ENCODE measurements around the gene ACTMAP. TPM values are rescaled to one million over a fixed set of nuclear protein-coding genes. Genes with fewer than 3 reads are reported as not detected.

Gene ACTMAP
- total RNA-seq, 1 donor from 2014 or later, result 1.9 TPM

- H3F3A ChIP-seq (ENCODE audit: low read depth), result no peaks in the 10 kb centered on the region
- H3K9ac ChIP-seq, result no peak overlapping the region
- no peaks in the 10 kb centered on the region for H3K4me1 ChIP-seq
- no peak overlapping the region for H3K27ac ChIP-seq
- Mint-ChIP-seq H3K27ac (no peak overlapping the region), H3K9me3 (no peaks in the 10 kb centered on the region), H3K4me3 (no peak overlapping the region), H3K36me3 (peaks cover 33% of the 10 kb centered on the region), H3K27me3 (ENCODE audit: insufficient read depth, low read depth) (peaks cover 4% of the 10 kb centered on the region), H3K4me1 (no peaks in the 10 kb centered on the region)
- H3K4me2 ChIP-seq, result no peak overlapping the region
- no peak overlapping the region for H2AFZ ChIP-seq (replicated peaks)
- H3K9me3 ChIP-seq (ENCODE audit: low read depth), result no peaks in the 10 kb centered on the region
- H3K36me3 ChIP-seq, result no peaks in the 10 kb centered on the region
- no peak for TF ChIP-seq EZH2phosphoT487 (IDR thresholded peaks at IDR 0.05)
- TF ChIP-seq CTCF (IDR thresholded peaks at IDR 0.05), result no peak
- no peak for TF ChIP-seq EZH2 (IDR thresholded peaks at IDR 0.05)
- H4K20me1 ChIP-seq (ENCODE audit: low read depth), result no peaks in the 10 kb centered on the region
- no peaks in the 10 kb centered on the region for H3K79me2 ChIP-seq (ENCODE audit: low read depth)
- H3K27me3 ChIP-seq, result no peaks in the 10 kb centered on the region
- no peak for DNase-seq (ENCODE audit: low spot score)
- no peak overlapping the region for H3K4me3 ChIP-seq
Observed at GRCh38 chr19:40726279-40726678, 24.0 kb downstream of the ACTMAP start.

GRCh38 chr19:40724855-40725254, 25.4 kb downstream of the ACTMAP start:
- DNase-seq (ENCODE audit: low spot score), result no peak
- peaks cover 28% of the 10 kb centered on the region for H3K36me3 Mint-ChIP-seq
- Histone ChIP-seq H3K9ac (no peak overlapping the region), H2AFZ (replicated peaks) (no peak overlapping the region), H3K79me2 (ENCODE audit: low read depth) (peaks cover 13% of the 10 kb centered on the region), H3K4me1 (no peaks in the 10 kb centered on the region), H3K27me3 (no peaks in the 10 kb centered on the region), H3K4me2 (no peak overlapping the region), H3K36me3 (no peaks in the 10 kb centered on the region), H3K4me3 (no peak overlapping the region), H3F3A (ENCODE audit: low read depth) (no peaks in the 10 kb centered on the region), H3K27ac (no peak overlapping the region), H3K9me3 (ENCODE audit: low read depth) (no peaks in the 10 kb centered on the region), H4K20me1 (ENCODE audit: low read depth) (peaks cover 13% of the 10 kb centered on the region)
- no peak overlapping the region for H3K27ac Mint-ChIP-seq
- peaks cover 10% of the 10 kb centered on the region for H3K4me1 Mint-ChIP-seq
- peaks cover 4% of the 10 kb centered on the region for H3K27me3 Mint-ChIP-seq (ENCODE audit: insufficient read depth, low read depth)
- H3K9me3 Mint-ChIP-seq, result no peaks in the 10 kb centered on the region
- TF ChIP-seq EZH2phosphoT487 (IDR thresholded peaks at IDR 0.05) (no peak), EZH2 (IDR thresholded peaks at IDR 0.05) (no peak), CTCF (IDR thresholded peaks at IDR 0.05) (no peak)
- H3K4me3 Mint-ChIP-seq, result no peak overlapping the region

- Histone ChIP-seq H3K4me1 (peaks cover 4% of the 10 kb centered on the region), H4K20me1 (ENCODE audit: low read depth) (peaks cover 18% of the 10 kb centered on the region), H3K27me3 (no peaks in the 10 kb centered on the region), H3K4me2 (no peak overlapping the region), H2AFZ (replicated peaks) (no peak overlapping the region), H3F3A (ENCODE audit: low read depth) (no peaks in the 10 kb centered on the region), H3K36me3 (no peaks in the 10 kb centered on the region), H3K4me3 (no peak overlapping the region), H3K27ac (no peak overlapping the region), H3K9me3 (ENCODE audit: low read depth) (no peaks in the 10 kb centered on the region), H3K9ac (no peak overlapping the region), H3K79me2 (ENCODE audit: low read depth) (peaks cover 18% of the 10 kb centered on the region)
- Mint-ChIP-seq H3K4me3 (peak overlapping the region; percentile 31), H3K36me3 (peaks cover 28% of the 10 kb centered on the region), H3K27ac (no peak overlapping the region), H3K27me3 (ENCODE audit: insufficient read depth, low read depth) (peaks cover 4% of the 10 kb centered on the region), H3K9me3 (no peaks in the 10 kb centered on the region), H3K4me1 (peaks cover 16% of the 10 kb centered on the region)
- no peak for DNase-seq (ENCODE audit: low spot score)
- TF ChIP-seq CTCF (IDR thresholded peaks at IDR 0.05) (no peak), EZH2phosphoT487 (IDR thresholded peaks at IDR 0.05) (no peak), EZH2 (IDR thresholded peaks at IDR 0.05) (no peak)
Observed at GRCh38 chr19:40724315-40724714, 26.0 kb downstream of the ACTMAP start.
